Hematopoietic multipotent progenitor cell treated with erythropoietin and hydrocortisone succinate and interleukin-3 and kit ligand, for 8 days (in vitro differentiated cells): Measurements from ENCODE around the gene CAST.
A peak's percentile ranks its signal among the peaks of the same experiment; 100 is the strongest.

Source experiments
- DNase-seq: peaks from one replicate; pipeline ENCODE4 v3.0.0-alpha.2; 2015

CAST gene

DNA sequence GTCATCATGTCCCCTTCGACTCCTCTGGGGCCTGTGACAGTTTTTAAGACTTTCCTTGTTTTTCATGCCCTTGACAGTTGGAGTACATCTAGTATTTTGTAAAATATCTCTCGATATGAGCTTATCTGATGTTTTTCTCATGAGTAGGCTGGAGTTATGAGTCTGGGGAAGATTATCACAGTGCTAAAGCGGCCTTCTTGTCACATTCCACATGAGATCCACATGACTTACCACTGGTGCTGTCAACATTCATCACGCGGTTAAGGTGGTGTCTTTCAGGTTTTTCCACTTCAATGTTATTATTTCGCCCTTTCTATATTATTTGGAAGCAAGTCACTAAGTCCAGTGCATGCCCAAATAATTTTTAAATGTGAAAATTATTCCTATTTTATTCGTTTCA lies 17.1 kb upstream of the CAST start:
- DNase-seq = no peak

DNA sequence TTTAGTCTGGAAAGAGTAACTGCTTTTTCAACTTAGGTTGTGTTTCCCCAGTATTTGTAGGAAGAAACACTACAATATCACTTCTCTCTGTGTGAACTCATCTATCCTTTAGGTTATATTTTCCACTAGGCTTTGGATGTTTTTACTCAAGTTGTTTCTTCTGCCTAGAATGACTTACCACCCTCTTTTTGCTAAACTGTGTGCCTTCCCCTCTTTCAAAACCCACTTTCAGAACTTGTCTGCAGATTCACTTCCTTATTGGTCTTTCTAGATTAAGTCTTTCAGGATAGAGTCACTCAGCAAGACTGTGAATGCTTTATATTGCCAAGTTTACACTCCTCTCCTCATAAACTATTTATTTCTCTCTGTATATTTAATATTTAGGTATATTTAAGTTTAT lies 14.2 kb upstream of the CAST start:
- DNase-seq = no peak

DNA sequence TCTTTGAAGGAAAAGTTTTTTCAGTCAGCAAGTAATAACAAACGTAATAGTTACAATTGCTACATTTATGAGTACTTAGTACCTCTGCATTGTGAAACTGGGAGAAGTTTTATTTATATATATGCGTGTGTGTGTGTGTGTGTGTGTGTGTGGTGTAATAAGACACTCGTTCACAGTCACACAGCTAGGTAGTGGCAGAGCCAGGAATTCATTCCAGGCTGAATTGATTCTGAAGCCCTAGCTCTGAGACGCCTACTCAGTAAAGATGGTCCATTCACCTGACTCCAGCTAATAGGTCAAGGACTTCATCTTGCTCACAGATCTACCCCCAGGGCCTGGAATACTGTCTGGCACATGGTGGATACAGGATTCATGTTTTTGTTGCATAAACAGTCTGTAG lies 13.6 kb upstream of the CAST start:
- no peak for DNase-seq

DNA sequence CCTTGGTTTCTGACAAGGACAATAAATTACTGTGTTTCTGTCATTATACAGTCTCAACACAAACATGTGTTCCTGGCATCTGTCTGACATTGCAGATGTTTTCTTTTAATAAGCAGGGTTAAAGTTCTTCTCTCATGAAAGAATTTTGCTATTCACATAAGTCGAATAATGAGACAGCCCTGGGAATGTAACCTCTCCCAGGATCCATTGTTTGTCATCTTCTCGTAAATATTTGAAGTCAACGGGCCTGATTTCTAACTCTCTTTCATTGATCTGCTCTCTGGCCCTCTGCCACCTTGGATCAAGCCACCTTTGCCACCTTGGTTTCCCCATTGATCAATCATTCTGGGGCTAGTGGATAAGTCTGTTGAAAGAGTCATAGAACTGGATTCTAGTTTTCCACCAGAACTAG lies 12.9 kb upstream of the CAST start:
- DNase-seq = no peak

DNA sequence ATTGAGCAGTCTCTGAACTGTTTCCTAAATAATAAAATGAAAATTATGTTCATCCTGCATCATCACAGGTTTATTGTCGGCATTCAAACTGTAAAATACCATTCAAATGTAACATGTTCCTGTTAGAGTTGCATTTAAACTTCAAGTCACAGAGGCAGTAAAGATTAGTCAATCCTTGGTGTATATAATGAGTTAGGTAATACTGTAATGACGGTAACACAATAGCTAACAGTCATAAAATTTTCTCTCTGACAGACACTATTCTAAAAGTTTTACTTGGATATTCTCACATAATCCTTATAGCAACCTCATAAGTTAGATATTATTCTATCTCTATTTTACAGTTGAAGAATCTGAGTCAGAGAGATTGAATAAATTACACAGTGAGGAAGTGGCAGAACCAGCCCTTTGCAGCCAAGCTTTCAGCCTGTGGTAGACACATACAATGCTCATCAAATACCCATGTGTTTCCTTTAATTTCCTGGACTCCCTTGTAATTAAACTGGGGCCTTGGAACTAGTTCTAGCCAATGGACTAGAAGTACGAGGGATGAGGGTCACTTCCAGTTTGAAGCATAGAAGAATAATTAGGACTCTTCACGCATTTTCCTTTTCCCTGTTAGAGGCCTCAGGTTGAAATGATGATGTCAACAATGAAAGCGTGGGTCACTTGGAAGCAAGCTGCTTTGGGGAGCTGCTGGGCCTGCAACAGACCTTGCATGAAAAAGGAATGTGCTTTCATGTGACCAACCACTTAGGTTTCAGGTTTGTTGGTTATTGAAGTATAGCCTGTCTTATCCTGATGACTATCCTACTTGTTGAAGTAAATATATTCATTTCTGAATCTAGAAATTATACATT lies 12.3 kb upstream of the CAST start:
- DNase-seq = no peak

DNA sequence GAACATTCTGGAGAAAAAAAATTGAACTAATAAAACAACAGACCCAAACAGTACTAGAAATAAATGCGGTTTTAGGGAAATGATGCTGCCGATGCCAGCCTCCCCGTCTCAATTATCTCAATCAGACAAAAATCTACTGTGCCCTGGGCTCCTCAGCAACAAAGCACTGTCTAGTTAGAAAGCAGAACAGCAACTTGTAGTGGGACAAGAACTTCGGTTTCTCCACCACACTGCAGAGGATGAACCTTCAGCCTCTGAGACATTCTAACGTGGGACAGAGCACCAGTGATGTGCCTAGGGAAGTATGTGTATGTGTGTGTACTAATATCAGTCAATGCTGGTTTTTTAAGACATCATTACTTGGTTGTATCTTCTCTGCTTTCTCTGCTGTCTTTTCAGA lies 11.1 kb upstream of the CAST start:
- no peak for DNase-seq

DNA sequence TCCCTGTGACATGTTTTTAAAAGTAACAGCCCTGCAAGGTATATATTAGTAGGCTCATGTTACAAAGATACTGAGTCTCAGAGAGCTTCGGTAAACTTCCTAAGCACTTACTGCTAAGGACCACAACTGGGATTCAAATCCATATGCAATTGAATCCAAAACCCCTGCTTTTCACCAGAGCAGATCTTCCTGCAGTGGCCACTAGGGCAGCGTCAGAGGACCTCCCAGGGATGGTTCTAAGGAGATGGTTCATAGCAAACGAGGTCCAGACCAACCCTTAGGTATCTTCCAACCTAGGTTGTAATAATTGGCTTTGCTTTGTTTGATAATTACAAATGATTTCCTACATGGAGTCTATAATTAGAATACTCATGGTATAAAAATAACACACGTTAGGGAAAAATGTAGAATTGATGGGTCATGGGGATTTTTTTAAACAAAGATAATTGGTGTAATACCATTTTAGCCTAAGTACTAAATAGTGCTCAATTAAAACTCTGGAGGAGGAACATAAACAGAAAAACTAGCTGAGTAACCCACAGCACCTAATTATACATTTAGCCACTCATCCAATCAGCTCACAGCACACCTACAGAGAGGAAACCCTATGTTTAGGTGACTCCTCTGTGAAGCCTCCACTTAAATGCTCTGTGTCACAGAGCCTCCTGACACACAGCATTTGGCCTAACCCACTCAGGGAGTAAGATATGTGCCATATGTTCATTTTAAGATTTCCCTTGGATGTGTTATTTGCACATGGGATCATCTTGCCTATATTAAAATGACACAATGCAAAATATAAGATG lies 10.0 kb upstream of the CAST start:
- peak; percentile 30 for DNase-seq

DNA sequence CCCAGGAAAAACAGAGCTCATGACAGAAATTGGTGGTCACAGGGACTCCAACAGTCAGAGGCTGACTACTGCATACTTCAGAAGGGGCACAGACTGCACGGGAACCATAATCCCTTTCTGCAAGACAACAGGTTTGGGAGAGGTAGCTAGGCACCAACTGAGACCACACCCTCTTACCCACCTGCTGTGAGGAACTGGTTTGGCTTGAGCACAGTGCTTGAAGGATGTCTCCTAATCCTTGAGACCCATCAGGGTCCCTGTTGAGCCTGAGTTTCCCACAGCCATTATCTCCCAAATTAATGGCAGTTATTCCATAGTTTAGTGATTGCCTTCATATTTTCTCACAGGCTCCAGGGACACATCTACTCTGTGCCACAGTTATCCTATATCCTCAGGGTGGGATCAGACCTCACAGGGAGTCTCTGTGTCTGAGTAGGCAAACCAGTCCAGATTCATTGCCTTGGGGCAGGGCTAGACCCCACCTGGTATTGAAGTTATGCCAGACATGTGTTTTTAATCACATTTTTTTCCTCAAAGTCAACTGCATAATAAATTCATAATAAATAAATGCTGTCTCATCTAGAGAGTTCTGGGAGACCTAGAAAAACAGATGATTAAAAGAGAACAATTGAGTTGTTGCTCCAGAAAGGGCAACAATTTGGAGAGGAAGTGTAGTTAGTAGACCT lies 9.3 kb upstream of the CAST start:
- no peak for DNase-seq

DNA sequence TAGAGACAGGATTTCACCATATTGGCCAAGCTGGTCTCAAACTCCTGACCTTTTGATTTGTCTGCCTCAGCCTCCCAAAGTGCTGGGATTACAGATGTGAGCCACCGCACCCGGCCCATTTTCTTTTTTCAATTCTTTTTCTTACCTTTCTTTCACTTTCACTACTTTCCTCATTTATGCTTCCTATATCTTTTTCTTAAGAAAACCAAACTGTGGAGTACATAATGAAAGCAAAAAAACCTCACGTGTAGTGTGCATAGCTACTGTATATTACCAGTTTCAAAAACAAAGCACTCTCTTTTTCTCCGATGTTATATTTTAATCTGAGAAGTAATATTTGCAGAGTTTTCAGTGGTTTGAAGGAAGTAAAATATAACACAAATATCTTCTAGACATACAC lies 8.0 kb upstream of the CAST start:
- DNase-seq = no peak

DNA sequence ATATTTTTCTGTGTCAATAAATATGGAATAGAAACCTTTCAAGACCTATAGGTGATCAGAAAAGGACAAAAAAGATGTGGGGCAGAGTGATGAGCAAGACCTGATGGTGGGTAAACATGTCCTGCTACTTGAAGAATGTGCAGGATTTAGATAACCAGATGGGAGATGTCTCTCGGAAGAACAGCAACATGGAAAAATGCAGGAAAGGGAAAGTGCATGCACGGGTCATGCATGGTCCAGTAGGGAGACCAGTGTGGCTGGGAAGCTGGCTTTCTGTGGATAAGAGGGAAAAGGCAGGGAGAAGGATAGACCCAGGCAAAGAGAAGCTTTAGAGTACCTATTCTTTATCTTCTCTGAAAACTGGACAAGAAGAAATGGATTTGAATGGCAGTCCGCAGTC lies 7.1 kb upstream of the CAST start:
- no peak for DNase-seq

DNA sequence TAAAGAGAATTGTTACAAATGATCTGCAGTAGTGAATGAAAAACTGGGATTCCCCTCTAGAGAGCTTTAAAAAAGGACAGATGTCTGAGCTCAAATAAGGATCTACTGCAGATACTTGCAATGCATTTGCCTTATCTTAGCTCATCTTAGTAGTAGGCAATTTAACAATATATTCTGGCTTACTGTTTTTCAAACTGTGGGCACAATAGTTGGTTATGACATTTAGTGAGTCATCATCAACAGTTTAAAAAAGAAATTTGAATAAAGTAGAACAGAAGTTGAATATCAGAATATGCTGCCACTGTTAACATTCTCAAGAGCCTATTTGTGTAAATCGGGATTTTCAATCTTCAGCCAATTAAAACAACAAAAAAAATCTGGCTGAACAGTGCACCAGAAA lies 6.7 kb upstream of the CAST start:
- DNase-seq = no peak

DNA sequence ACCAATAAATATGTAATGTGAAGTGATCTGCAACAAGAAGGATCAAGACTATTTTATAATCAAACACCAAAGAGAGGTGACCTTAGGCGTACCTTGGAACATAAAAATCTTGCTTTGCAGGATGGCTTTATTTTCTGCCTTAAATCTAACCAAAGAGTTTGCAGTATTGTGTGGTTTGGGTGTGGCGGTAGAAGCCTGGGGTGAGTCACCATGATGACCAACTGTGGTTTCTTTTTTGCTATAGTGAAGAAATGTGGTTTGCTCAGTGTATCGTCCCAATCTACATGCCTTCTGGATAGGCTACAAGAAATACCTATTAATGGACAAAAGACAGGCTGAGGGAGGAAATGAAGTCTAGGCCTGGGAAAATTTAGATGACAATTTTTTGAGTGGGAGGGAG lies 5.1 kb upstream of the CAST start:
- DNase-seq = peak; percentile 78

DNA sequence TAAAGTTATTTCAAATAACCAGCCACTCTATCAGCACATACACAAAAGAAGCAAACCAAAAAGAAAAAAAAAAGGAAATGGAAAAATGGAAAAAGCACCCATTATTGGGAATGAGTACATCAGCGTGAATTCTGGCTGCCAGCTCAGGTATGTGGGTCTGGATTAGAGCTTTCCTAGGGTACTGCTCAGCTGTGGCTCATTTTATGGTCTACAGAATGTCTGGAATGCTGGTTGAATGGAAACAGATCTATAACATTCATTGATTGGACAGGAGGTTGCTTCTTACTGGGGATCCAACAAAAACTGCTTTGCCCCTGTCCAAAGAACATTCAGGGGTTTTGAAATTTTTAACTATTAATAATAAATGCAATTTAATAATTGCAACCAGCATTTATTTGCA lies 3.9 kb upstream of the CAST start:
- no peak for DNase-seq

DNA sequence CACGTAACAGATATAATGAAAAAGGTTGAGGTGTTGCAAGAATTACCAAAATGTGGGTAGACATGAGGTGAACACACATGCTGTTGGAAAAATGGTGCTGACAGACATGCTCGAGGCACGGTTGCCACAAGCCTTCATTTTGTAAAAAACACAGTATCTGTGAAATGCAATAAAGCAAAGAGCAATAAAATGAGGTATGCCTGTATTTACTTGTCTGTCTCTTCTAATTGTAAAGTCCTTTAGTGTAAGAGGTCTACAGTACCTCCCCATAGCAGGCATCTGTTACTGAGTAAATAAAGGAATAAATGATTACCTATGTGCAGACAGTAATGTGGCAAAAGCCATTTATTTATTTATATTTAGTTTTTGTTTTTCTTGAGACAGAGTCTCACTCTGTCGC lies 3.0 kb upstream of the CAST start:
- no peak for DNase-seq

DNA sequence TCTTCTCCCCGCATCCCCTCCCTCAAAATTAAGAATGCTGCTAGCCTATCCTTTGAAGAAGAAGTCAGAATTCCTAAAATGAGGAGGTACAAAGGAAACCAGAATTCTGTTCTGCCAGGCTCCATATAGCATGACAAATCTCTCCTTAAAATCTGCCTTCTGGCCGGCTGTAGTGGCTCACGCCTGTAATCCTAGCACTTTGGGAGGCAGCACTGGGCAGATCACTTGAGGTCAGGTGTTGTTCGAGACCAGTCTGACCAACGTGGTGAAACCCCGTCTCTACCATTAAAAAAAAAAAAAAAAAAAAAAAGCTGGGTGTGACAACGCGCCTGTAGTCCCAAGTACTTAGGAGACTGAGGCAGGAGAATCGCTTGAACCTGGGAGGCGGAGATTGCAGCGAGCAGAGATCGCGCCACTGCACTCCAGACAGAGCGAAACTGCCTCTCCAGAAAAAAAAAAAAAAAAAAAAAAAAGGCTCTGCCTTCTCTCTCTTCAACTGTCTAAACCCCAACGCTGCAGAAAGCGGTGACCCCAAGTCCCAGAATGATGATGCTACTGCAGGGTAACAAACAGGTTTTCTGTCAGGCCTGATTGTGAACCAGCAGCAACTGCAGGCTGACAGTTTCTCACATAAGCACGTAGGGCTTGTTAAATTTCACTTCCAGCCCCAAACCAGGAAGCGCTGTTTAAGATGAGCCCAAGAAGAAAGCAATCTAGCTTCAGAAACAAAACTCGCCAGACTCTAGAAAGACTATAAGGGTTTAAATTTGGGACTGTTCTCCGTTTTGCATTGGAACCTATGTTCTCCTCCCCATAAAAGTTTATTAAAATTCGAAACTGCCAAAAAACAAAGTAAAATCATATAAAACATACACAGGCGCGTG lies 963 bp upstream of the CAST start:
- DNase-seq = no peak

DNA sequence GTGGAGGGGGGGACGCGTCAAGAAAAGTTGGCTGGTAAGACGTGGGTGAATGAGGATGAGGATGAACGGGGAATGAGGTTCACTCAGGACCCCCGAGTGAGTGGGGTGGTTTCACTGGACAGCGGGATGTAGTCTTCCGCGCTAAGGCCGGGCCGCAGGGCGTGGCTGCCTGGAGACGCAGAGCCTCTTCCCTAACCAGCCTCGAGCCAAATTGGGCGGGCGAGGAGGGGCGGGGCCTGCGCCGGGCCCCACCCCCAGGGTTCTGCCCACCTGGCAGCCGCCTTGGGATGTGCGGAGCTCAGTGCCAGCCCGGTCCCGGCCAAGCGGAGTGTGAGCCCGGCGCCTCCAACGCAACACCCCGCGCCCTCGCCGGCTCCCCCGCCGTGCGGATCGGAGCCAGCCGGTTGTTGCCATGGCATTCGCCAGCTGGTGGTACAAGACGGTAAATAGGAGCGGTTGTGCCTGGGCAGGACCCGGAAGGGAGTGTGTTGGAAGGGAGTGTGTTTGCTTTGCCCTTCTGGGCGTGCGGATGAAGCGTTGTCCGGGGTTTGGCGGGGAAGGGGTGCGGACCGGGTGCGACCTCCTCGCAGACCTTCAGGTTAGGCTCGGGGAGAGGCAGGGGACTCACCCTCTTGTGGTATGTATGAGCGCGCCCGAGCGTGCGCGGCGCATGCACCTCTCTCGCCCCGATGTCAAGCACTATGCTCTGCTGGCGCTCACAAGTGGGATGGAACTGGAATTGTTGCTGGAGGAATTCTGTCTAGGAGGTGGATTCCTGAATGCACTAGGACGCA lies 746 bp downstream of the CAST start:
- DNase-seq = peak; percentile 65

DNA sequence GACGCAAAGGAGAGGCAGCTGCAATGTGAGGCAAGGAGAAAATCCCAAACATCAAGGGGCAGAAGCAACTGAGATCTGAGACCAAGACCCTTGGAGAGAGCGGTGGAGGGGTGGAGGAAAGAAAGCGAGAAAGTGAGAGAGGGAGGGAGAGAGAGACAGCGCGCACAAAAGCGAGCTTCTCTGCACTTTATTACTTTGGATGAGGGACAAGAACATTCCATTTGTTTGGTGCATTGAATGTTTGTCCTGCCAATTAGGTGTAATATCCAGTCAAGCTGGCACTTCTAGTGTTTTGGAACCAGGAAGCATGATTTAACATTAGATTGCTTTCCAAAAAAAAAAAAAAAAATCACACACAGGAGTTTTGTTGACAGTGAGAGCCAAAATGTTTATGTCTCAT lies 1.4 kb downstream of the CAST start:
- no peak for DNase-seq

DNA sequence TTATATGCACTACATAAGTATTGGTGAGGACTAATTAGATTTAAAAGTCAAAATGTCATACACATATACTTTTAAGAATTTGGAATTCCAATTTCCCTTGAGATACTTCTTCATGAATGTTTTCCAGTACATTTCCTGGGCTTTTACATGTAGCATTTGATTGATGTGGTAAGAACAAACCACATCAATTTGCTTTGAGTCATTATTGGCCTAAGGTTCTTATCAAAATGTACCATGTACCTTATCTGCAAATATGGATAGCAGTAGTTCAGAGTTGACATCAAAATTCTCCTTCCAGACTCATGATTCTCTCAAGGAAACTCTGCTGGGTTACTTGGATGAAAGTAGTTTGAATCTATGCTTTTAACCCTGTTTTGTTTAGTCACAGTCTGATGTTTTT lies 2.5 kb downstream of the CAST start:
- peak; percentile 54 for DNase-seq

DNA sequence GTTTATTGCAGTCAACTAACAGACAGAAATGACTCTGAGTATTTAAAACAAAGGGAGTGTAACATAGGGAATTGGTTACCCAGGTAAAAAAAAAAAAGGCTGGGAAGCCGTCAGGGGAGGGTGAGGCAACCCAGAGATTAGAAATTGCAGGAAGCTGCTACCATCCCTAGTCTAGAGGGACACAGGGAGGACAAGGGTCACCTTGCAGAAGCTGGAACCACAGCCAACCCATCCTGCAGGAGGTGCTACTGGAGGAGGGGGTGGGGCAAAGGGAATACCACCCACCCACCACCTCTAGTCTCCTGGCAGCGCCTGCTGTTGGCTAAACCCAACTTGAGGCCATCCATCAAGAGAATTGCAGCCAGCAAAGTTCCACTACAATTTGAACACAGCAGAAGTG lies 6.5 kb downstream of the CAST start:
- no peak for DNase-seq

DNA sequence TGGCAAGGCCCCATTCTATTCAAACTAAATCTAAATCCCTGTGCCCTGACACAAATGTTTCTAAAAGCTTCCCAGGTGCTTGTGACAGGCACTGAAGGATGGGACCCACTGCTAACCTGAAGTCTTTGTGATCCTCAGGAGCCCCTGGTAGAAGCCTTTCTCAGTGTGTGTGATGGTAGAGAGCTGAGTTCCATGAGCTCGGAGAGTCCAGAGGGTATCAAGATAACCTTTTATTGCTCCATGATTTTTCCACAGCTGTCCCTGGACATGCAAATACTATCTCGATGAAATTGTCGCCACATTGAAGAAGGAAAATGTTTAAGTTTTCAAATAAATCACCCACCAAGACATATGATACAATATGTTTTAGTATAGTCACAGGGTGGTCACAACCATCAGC lies 7.7 kb downstream of the CAST start:
- no peak for DNase-seq

DNA sequence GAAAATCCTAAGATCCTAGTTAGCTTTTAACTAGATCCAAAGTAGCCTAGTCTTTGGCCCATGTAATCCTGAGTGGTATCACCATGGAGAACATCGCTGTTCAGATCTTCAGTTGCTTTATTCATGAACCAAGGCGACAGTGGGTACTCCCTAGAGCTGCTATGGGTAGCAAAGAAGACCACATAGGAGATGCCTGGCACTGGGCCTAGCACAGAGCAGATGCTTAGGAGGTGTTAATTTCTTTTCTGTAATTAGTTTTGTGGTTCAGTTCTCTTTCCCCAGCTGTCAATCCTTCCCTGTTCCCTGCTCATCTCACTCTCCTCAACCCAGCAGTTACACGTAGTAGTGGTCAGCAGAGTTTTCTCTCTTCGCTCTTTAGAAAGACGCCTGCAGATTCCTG lies 9.3 kb downstream of the CAST start:
- DNase-seq = no peak

DNA sequence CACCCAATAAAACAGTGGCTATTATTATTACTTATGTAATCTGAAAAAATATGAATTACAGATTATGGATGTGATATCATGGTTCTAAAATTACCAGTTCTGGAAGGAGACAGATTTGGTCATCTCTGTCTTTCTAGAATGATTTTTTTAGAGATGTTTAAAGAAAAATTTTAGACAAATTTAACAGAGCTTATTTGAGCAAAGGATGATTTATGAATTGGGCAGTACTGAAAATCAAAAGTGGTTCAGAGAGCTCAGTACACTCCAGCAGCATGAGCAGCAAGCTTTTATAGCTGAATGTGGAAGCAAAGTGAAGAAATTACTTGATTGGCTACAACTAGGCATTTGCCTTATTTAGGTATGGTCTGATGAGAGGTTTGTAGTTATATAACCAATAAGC lies 11.0 kb downstream of the CAST start:
- DNase-seq = no peak
